Measurements from ENCODE around the gene PWP2.
"Not testable (repeated sequence)": the region's sequence is repeated elsewhere in the genome, so short reads cannot be mapped to it uniquely, and the experiment has no call there.

DNA sequence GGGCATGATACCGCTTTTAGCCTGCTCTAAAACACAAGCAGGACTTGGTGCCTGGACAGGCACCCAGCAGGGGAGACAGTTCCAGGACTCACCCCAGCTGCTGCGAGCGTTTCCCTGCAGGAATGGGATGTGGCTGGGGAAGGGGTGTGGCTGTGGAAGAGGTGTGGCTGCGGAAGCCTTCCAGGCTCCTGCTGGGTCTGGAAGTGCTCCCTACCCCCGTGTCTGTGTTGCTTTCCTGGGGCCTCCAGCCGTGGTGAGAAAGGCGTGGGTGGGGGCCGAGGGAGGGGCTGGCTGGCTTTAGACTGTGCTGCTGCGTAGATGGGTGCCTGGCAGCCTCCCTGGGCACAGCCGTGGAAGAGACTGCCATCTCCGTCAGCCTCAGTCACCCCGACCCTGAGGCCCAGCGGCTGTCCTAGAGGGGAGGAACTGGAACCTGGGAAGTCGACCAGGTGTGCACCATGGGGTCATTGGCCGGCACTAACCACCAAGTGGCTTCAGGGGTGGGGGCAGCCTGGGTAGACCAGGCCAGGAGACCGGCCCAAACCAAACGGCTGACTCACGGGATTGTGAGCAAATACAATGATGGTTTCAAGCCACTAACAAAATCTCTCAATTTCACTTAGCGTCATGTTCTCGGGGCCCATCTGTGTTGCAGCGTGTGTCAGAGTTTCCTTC is 46.2 kb downstream of the PWP2 start:
- TF ChIP-seq, protein P1, sequence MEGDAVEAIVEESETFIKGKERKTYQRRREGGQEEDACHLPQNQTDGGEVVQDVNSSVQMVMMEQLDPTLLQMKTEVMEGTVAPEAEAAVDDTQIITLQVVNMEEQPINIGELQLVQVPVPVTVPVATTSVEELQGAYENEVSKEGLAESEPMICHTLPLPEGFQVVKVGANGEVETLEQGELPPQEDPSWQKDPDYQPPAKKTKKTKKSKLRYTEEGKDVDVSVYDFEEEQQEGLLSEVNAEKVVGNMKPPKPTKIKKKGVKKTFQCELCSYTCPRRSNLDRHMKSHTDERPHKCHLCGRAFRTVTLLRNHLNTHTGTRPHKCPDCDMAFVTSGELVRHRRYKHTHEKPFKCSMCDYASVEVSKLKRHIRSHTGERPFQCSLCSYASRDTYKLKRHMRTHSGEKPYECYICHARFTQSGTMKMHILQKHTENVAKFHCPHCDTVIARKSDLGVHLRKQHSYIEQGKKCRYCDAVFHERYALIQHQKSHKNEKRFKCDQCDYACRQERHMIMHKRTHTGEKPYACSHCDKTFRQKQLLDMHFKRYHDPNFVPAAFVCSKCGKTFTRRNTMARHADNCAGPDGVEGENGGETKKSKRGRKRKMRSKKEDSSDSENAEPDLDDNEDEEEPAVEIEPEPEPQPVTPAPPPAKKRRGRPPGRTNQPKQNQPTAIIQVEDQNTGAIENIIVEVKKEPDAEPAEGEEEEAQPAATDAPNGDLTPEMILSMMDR (IDR thresholded peaks at IDR 0.05) = not testable (repeated sequence)
- not testable (repeated sequence) for TF ChIP-seq POLR2A (IDR thresholded peaks at IDR 0.05)
